Measurements from ENCODE around the gene DCDC1. TPM values are rescaled to one million over a fixed set of nuclear protein-coding genes. Genes with fewer than 3 reads are reported as not detected.

Gene DCDC1
- polyA plus RNA-seq, 1 donor: 6.9 TPM

DNA sequence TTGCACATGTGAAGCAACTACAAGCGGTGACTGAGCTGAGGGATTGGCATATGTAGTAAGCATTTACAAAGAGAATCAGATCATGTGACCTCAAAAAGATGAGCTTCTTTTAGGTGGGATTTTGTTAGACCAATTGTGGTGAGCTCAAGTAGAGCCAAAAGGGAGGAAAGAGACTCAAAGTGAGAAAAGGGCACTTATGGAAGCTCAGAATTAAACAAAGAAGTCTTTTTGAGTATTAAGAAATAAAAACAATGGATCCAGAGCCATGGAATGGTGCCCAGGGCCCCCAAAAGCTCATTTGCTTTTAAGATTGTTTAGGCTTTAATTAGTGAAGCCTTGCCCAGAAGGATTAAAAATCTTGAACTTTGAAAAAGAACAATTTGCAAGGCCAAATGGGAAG is 536.7 kb downstream of the DCDC1 start:
- DNase-seq: no peak

DNA sequence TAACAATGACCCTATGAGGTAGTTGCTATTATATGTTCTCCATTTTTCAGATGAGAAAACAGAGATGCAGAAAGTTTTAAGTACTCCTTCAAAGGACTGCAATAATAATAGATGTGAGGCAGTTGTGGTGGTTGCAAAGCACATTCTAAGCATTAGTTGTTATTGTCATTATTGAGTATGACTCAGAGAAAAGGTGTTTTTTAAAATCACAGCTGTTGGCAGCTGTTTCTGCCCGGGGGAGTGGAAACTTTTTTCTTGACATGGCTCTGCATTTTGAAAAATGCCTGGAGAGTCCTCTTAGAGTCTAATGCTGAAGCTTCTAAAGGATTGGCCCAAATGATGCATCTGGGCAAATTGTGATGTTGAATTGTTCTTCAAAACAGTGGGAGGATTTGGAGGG is 538.9 kb downstream of the DCDC1 start:
- no peak for DNase-seq

DNA sequence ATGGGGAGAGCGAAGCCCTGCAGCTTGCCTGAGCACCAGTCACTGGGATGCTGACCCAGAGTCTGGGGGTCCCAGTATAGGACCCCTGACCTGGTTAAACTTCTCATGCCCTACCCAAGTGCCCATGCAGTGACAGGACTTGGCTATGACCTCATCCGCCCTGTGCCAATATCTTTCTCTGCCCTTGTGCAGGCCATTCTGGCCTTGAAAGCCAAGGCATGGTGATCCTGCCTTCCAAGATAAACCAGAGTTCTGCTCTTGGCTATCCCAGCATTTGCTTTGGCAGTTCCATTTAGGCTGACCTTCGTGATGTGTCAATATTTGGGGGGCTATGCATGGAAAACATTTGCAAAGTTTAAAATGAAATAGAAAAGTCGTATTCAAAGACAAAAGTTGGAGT is 542.6 kb downstream of the DCDC1 start:
- DNase-seq: no peak

DNA sequence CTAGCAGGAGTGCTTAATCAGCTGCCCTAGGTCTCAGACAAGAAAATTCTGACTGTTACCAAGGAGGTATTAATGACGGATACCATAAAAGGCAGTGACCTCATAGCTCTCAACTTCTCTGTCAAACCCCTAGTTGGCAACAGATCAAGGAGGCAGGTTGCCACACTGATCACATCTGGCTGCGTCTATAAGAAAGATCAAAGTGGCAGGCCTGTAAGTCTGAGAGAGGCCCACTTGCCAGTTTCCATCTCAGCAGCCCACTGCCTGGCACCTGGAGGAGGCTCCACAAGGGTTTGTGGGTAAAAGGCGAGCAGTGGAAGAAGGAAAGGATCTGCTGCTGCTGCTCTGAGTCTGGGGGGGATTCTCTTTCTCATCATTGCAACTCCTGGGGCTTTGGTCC is 543.8 kb downstream of the DCDC1 start:
- no peak for DNase-seq

DNA sequence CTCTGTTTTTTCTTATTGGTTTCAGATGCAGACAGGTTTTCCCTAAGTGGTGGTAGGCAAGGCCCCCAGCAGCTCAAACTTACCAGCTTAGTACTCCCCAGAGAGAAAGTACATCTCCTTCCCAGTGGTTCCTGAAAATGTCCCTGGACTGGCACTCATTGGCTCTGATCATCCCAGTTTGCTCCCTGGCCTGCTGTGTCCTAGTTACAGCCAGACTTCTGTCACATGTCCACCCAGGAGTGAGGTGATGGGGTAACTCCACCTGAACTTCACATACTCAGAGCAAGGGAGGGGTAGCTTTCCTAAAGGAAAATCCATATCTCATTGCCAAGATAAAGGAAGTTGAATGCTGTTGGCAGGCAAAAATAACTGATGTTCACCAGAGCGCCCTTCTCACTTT is 546.4 kb downstream of the DCDC1 start:
- DNase-seq: no peak

DNA sequence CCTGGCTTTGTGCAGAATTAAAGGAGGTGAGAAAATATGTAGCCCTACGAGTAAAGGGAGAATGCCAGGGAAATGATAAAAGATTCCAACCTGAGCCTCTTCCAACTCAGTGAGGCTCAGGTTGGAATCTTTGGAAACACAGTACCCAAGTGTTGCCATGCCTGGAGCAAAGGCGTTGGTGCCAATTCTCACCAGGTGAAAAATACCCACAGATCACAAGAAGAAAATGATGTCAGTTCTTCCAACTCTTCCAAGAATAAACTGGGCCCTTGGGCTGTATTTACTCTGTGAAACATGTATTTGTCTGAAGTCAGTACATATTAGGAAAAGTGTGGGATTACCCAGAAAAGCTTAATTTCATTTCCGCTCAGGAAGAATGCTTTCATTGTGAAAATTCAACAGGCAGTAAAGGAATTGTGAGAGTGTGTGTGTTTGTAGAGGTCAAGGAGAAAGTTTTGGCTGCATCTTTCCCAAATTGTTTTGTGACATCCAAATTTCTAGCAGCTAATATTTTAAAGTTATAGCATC is 548.0 kb downstream of the DCDC1 start:
- no peak for DNase-seq

DNA sequence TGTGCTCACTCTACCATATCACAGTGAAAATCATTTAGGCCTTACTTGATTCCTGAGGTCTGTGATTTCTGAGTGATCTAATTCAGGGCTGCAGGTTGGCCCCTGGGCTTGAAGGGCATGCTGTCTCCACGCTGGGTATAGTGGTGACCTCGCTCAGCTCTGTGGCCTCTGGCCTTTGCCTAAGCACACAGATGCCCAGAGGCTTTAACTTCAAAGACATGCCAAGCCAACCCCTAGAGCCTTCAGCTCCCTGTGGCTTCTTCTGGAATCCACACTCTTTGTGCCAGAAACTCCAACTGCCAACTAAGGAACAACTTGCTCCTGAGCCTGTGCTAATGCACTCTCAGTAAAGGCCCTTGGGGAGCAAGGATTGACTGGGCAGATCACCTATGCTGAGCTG is 550.8 kb downstream of the DCDC1 start:
- no peak for DNase-seq

DNA sequence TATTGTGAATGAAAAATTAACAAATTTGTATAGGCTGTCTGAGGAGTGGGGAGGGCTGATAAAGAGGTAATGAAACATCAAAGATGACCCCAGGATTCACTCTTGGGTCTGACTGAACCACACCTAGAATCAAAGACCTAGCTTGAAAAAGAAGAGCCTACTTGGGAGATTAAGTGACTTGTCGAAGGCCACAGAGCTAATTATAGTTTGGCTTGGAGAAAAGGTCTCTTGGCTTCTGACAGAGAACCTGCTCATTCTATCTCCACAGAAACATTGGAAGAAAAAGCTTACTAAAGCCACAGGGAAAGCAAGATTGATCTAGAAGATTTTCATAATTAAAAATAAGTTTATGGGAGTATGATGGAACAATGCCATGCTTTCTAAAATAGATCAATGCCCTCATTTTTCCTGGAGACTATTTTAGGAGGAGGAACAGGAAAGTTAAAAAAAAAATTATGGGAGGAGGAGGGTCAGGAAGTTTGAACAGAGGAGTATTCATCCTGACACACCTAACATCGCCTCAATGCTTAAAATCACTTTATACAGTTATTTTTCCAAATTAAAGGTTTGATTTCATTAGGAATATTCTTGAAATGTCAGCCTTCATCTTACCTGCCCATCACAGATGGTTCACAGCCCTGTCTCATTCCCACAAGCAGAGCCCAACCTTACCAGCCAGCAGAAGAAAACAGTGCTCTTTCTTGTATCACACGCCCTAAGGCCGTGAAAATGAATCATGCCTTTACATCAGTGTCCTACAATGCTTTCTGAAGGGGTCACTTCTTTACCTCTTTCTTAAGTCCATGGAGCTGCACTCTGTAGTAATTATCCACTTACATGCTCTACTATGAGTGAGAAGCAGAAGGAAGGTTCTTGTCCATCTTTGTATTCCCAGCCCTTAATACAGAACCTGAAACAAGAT is 552.3 kb downstream of the DCDC1 start:
- DNase-seq: no peak

DNA sequence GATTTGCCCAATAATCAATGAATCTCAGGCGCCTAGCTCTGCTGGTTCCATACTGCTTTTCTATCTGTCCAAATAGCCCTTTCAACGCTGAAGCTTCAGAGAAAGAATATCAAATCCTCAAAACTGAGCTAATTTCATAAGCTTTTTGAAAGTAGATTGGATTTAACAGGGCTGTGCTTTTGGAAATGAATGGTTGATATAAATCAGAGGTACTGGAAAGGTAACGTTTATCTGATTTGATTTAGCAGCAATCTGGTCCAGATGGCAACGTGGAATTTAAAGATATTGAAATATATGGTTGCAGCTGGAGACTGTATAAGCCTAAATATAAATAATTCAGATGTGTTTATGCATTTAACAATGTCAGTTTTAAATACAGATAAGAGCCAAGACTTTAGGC is 553.9 kb downstream of the DCDC1 start:
- DNase-seq: no peak

DNA sequence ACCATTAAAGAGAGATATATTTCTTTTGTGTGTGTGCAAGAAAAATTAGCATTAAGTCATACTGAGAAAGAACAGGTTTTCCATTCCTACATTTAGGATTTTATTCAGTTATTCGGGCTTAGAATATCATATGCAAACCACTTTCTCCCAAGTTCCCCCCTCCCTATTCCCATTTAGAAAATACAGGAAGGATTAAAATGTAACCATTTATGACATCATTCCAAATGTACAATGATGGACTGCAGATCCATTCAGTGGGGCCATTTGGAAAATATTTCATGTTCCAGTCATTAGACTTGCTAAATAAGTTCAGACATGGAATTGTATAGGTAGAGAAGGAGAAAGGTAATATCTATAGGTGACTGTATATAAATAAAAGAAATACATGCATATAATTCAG is 554.8 kb downstream of the DCDC1 start:
- DNase-seq: no peak

Other genes starting within 250 kb of the DCDC1 start
- gene DNAJC24, start 121 bp upstream of the DCDC1 start, polyA plus RNA-seq (ENCODE audit: insufficient read length): 33.9 TPM
- 48.3 TPM for gene IMMP1L, start 139.9 kb upstream of the DCDC1 start, polyA plus RNA-seq (ENCODE audit: insufficient read length)
- 26.4 TPM for gene ELP4, start 140.0 kb upstream of the DCDC1 start, polyA plus RNA-seq (ENCODE audit: insufficient read length)